Astrocyte (in vitro differentiated cells and primary cell): ENCODE results near the gene OCA2. TPM values are rescaled to one million over a fixed set of nuclear protein-coding genes. Genes with fewer than 3 reads are reported as not detected.

Experiments used
- DNase-seq: peaks from one replicate; pipeline ENCODE4 v3.0.0-alpha.2; 2010; ENCODE audit warnings: low read depth
- FAIRE-seq: peaks from 2 replicates; lab custom pipeline; 2011; peaks lifted over from hg19 to GRCh38; lab: Jason Lieb, UNC
- H2AFZ ChIP-seq: 2 replicates; pipeline ENCODE4 v1.6.0; 2012; ENCODE audit warnings: low read depth, low read length, inconsistent platforms
- H3K27ac ChIP-seq: 2 replicates; pipeline ENCODE4 v1.5.1; 2011; ENCODE audit warnings: low read depth, low read length, inconsistent platforms
- H3K27me3 ChIP-seq: 2 replicates; pipeline ENCODE4 v1.6.0; 2011; ENCODE audit warnings: low read length, inconsistent platforms; ENCODE audit not compliant: insufficient read depth
- H3K36me3 ChIP-seq: 2 replicates; pipeline ENCODE4 v1.5.1; 2011; ENCODE audit warnings: low read length, inconsistent platforms; ENCODE audit not compliant: insufficient read depth
- H3K4me1 ChIP-seq: 2 replicates; pipeline ENCODE4 v1.5.1; 2011; ENCODE audit warnings: low read length, inconsistent platforms; ENCODE audit not compliant: insufficient read depth
- H3K4me2 ChIP-seq: 2 replicates; pipeline ENCODE4 v1.6.0; 2012; ENCODE audit warnings: low read length, inconsistent platforms
- H3K4me3 ChIP-seq: 2 replicates; pipeline ENCODE4 v1.5.1; 2011; ENCODE audit warnings: low read depth, mild to moderate bottlenecking, low read length, inconsistent platforms; ENCODE audit not compliant: insufficient read depth
- H3K79me2 ChIP-seq: 2 replicates; pipeline ENCODE4 v1.6.0; 2012; ENCODE audit warnings: mild to moderate bottlenecking, low read length, inconsistent platforms; ENCODE audit not compliant: insufficient read depth
- H3K9ac ChIP-seq: 2 replicates; pipeline ENCODE4 v1.6.0; 2012; ENCODE audit warnings: mild to moderate bottlenecking, low read length, inconsistent platforms
- H3K9me3 ChIP-seq: 2 replicates; pipeline ENCODE4 v1.5.1; 2012; ENCODE audit warnings: low read depth, mild to moderate bottlenecking, low read length, inconsistent platforms; ENCODE audit not compliant: insufficient read depth
- H4K20me1 ChIP-seq: 2 replicates; pipeline ENCODE4 v1.6.0; 2012; ENCODE audit warnings: low read length, inconsistent platforms; ENCODE audit not compliant: insufficient read depth
- H3K27ac Mint-ChIP-seq: one replicate; pipeline ENCODE4 v1.8.0; 2021; ENCODE audit warnings: mild to moderate bottlenecking, mixed read lengths; ENCODE audit not compliant: unreplicated experiment
- H3K27me3 Mint-ChIP-seq: one replicate; pipeline ENCODE4 v1.8.0; 2021; ENCODE audit warnings: low read depth, mixed read lengths; ENCODE audit not compliant: unreplicated experiment
- H3K36me3 Mint-ChIP-seq: one replicate; pipeline ENCODE4 v1.8.0; 2021; ENCODE audit warnings: low read depth, mixed read lengths; ENCODE audit not compliant: unreplicated experiment
- H3K4me1 Mint-ChIP-seq: one replicate; pipeline ENCODE4 v1.8.0; 2021; ENCODE audit warnings: low read depth, mixed read lengths; ENCODE audit not compliant: unreplicated experiment
- H3K4me3 Mint-ChIP-seq: one replicate; pipeline ENCODE4 v1.8.0; 2021; ENCODE audit warnings: mild to moderate bottlenecking, moderate library complexity, mixed read lengths; ENCODE audit not compliant: unreplicated experiment
- H3K9me3 Mint-ChIP-seq: one replicate; pipeline ENCODE4 v1.8.0; 2021; ENCODE audit warnings: mild to moderate bottlenecking, mixed read lengths; ENCODE audit not compliant: unreplicated experiment
- EZH2 ChIP-seq: IDR thresholded peaks from 2 replicates; pipeline ENCODE4 v1.6.1; 2012; ENCODE audit warnings: mild to moderate bottlenecking, low read length, inconsistent platforms; ENCODE audit not compliant: insufficient read depth
- total RNA-seq: library from RNA; stranded (reverse); gene quantifications from 2 replicates; pipeline ENCODE4 v1.2.1, GENCODE V29; 2021
- TF ChIP-seq, protein P1 (sequence below): IDR thresholded peaks from 2 replicates; pipeline ENCODE4 v1.5.1; 2011; ENCODE audit warnings: low read depth, mild to moderate bottlenecking, inconsistent platforms, low read length, moderate library complexity; ENCODE audit not compliant: insufficient read depth

OCA2 gene
- total RNA-seq, 1 donor from 2014 or later = 2.9 TPM

DNA sequence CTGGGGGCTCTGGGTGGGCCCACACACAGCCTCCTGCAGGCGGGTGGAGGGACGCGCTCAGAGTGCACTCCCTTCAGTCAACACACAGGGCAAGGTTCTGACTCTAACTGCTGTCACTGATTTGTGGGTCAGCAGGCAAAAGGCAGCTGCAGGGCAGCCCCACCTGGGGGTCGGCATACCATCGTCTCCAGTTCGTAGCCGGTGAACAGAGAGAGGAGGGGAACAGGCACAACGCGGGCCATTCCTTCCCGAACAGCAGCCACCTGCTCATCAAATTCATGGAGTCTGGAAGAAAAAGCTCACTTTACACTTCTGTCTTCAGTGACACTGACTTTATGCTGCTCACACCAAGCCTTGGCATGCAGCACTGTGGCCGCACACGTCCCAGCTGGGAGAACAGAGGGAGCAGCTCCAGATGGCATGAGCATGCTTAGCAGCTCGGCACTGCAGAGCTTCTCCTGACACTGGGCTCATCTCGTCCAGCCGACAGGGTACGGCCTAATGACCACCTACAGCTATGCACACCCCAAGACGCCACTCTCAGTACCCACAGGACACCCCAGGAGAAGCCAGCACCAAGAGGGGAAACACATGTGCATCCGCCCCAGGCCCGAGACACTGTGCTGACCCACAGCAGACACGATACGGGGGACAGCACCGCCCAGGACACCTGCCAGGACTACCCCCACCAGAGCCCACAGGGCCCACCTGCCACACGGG, 14.4 kb upstream of the OCA2 start:
- no peak for TF ChIP-seq EZH2
- TF ChIP-seq, protein P1, sequence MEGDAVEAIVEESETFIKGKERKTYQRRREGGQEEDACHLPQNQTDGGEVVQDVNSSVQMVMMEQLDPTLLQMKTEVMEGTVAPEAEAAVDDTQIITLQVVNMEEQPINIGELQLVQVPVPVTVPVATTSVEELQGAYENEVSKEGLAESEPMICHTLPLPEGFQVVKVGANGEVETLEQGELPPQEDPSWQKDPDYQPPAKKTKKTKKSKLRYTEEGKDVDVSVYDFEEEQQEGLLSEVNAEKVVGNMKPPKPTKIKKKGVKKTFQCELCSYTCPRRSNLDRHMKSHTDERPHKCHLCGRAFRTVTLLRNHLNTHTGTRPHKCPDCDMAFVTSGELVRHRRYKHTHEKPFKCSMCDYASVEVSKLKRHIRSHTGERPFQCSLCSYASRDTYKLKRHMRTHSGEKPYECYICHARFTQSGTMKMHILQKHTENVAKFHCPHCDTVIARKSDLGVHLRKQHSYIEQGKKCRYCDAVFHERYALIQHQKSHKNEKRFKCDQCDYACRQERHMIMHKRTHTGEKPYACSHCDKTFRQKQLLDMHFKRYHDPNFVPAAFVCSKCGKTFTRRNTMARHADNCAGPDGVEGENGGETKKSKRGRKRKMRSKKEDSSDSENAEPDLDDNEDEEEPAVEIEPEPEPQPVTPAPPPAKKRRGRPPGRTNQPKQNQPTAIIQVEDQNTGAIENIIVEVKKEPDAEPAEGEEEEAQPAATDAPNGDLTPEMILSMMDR = no peak
- Mint-ChIP-seq H3K9me3 (no peaks in the 10 kb centered on the region), H3K36me3 (peaks cover 35% of the 10 kb centered on the region), H3K27ac (no peak overlapping the region), H3K4me1 (peaks cover 11% of the 10 kb centered on the region), H3K27me3 (no peaks in the 10 kb centered on the region), H3K4me3 (no peak overlapping the region)
- DNase-seq (no peak), FAIRE-seq (no peak)
- no peak overlapping the region for H3K9ac ChIP-seq
- H3K27me3 ChIP-seq = no peaks in the 10 kb centered on the region
- peaks cover 29% of the 10 kb centered on the region for H4K20me1 ChIP-seq
- peaks cover 15% of the 10 kb centered on the region for H3K36me3 ChIP-seq
- no peak overlapping the region for H3K4me3 ChIP-seq
- no peak overlapping the region for H2AFZ ChIP-seq
- H3K9me3 ChIP-seq = no peaks in the 10 kb centered on the region
- peaks cover 7% of the 10 kb centered on the region for H3K4me1 ChIP-seq
- no peak overlapping the region for H3K4me2 ChIP-seq
- no peaks in the 10 kb centered on the region for H3K79me2 ChIP-seq
- H3K27ac ChIP-seq = no peak overlapping the region

DNA sequence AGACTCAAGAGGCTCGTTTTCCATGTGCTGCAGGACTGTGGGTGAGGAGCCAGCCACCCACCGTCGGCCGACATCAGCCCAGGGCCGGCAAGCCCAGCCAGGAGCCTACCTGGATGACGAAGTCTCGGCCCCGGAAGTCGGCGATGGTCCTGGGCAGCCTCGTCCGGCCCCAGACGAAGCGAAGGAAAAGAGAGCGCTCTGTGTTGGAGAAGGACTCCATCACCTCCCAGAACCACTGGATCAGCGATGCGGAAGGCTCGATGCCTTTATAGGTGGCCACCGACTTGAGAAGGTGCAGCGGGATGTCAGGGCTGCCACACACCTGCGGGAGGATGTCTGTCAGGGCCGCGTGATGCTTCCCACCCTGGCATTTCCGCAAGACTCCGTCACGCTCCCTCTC, 13.8 kb upstream of the OCA2 start:
- no peaks in the 10 kb centered on the region for H3K27me3 ChIP-seq
- Mint-ChIP-seq H3K4me1 (peaks cover 11% of the 10 kb centered on the region), H3K27me3 (no peaks in the 10 kb centered on the region), H3K27ac (no peak overlapping the region), H3K9me3 (no peaks in the 10 kb centered on the region), H3K4me3 (no peak overlapping the region), H3K36me3 (peaks cover 32% of the 10 kb centered on the region)
- peaks cover 15% of the 10 kb centered on the region for H3K36me3 ChIP-seq
- no peaks in the 10 kb centered on the region for H3K9me3 ChIP-seq
- no peak overlapping the region for H2AFZ ChIP-seq
- no peak overlapping the region for H3K27ac ChIP-seq
- peaks cover 7% of the 10 kb centered on the region for H3K4me1 ChIP-seq
- no peaks in the 10 kb centered on the region for H3K79me2 ChIP-seq
- DNase-seq (no peak), FAIRE-seq (no peak)
- TF ChIP-seq, protein P1 = no peak
- TF ChIP-seq EZH2 = no peak
- H3K4me3 ChIP-seq = no peak overlapping the region
- peaks cover 29% of the 10 kb centered on the region for H4K20me1 ChIP-seq
- no peak overlapping the region for H3K9ac ChIP-seq
- H3K4me2 ChIP-seq = no peak overlapping the region

- no peak overlapping the region for H3K27ac ChIP-seq
- no peak overlapping the region for H3K9ac ChIP-seq
- peaks cover 29% of the 10 kb centered on the region for H4K20me1 ChIP-seq
- H3K9me3 Mint-ChIP-seq = no peaks in the 10 kb centered on the region
- no peak overlapping the region for H3K4me2 ChIP-seq
- H3K36me3 ChIP-seq = peaks cover 15% of the 10 kb centered on the region
- H3K79me2 ChIP-seq = no peaks in the 10 kb centered on the region
- TF ChIP-seq, protein P1 = no peak
- no peak for TF ChIP-seq EZH2
- no peak overlapping the region for H3K4me3 Mint-ChIP-seq
- DNase-seq = no peak
- H3K27me3 Mint-ChIP-seq = no peaks in the 10 kb centered on the region
- H3K27me3 ChIP-seq = no peaks in the 10 kb centered on the region
- no peak overlapping the region for H3K27ac Mint-ChIP-seq
- H3K36me3 Mint-ChIP-seq = peaks cover 25% of the 10 kb centered on the region
- H3K4me1 Mint-ChIP-seq = peaks cover 11% of the 10 kb centered on the region
- no peaks in the 10 kb centered on the region for H3K9me3 ChIP-seq
- peaks cover 9% of the 10 kb centered on the region for H3K4me1 ChIP-seq
- no peak for FAIRE-seq
- no peak overlapping the region for H3K4me3 ChIP-seq
- H2AFZ ChIP-seq = no peak overlapping the region
These were observed 13.1 kb upstream of the OCA2 start for GRCh38 chr15:28112101-28112760.
